T-helper 2 cell treated with Interferon-gamma antibody and Interleukin-4, amounts not matched to agents 100 ng/mL and 5 ng/mL, for 36 hours (primary cell): ENCODE results near the gene PCDHGB6. TPM values are rescaled to one million over a fixed set of nuclear protein-coding genes. Genes with fewer than 3 reads are reported as not detected.

Experiments
- total RNA-seq: library from RNA; stranded (reverse); gene quantifications from 2 replicates; pipeline ENCODE4 v1.2.3, GENCODE V29; 2022

PCDHGB6 gene
- total RNA-seq, 1 donor from 2014 or later: 0.25 TPM

Other genes with a start within 250 kb of the PCDHGB6 start
- not detected in 2 replicates for gene PCDHB7, start 235.4 kb upstream of the PCDHGB6 start, total RNA-seq
- not detected in 2 replicates for gene PCDHB8, start 230.2 kb upstream of the PCDHGB6 start, total RNA-seq
- not detected in 2 replicates for gene PCDHB16, start 225.6 kb upstream of the PCDHGB6 start, total RNA-seq
- not detected in 2 replicates for gene PCDHB9, start 220.9 kb upstream of the PCDHGB6 start, total RNA-seq
- gene PCDHB10, start 215.7 kb upstream of the PCDHGB6 start, total RNA-seq: not detected in 2 replicates
- gene PCDHB11, start 208.4 kb upstream of the PCDHGB6 start, total RNA-seq: not detected in 2 replicates
- gene PCDHB12, start 199.3 kb upstream of the PCDHGB6 start, total RNA-seq: not detected in 2 replicates
- not detected in 2 replicates for gene PCDHB13, start 194.1 kb upstream of the PCDHGB6 start, total RNA-seq
- not detected in 2 replicates for gene PCDHB14, start 184.7 kb upstream of the PCDHGB6 start, total RNA-seq
- gene PCDHB15, start 162.6 kb upstream of the PCDHGB6 start, total RNA-seq: not detected in 2 replicates
- gene SLC25A2, start 104.0 kb upstream of the PCDHGB6 start, total RNA-seq: 0.25 and 0.59 TPM in 2 replicates
- gene TAF7, start 87.2 kb upstream of the PCDHGB6 start, total RNA-seq: 60.8 and 64.9 TPM in 2 replicates
- 0.09 TPM in 2 replicates for gene PCDHGA1, start 77.5 kb upstream of the PCDHGB6 start, total RNA-seq
- 0.14 and 0.23 TPM in 2 replicates for gene PCDHGA2, start 69.3 kb upstream of the PCDHGB6 start, total RNA-seq
- 0.23 and 0.34 TPM in 2 replicates for gene PCDHGA3, start 64.2 kb upstream of the PCDHGB6 start, total RNA-seq
- 0.18 and 0.20 TPM in 2 replicates for gene PCDHGB1, start 57.9 kb upstream of the PCDHGB6 start, total RNA-seq
- 0.43 and 0.45 TPM in 2 replicates for gene PCDHGA4, start 53.0 kb upstream of the PCDHGB6 start, total RNA-seq
- gene PCDHGB2, start 48.0 kb upstream of the PCDHGB6 start, total RNA-seq: 0.93 and 1.0 TPM in 2 replicates
- 0.41 and 0.55 TPM in 2 replicates for gene PCDHGA5, start 43.9 kb upstream of the PCDHGB6 start, total RNA-seq
- gene PCDHGB3, start 37.8 kb upstream of the PCDHGB6 start, total RNA-seq: 0.59 and 0.93 TPM in 2 replicates
- gene PCDHGA6, start 34.1 kb upstream of the PCDHGB6 start, total RNA-seq: 0.57 and 0.70 TPM in 2 replicates
- gene PCDHGA7, start 25.3 kb upstream of the PCDHGB6 start, total RNA-seq: 0.30 TPM in 2 replicates
- gene PCDHGB4, start 20.3 kb upstream of the PCDHGB6 start, total RNA-seq: 0.18 and 0.23 TPM in 2 replicates
- 0.18 TPM in 2 replicates for gene PCDHGA8, start 15.4 kb upstream of the PCDHGB6 start, total RNA-seq
- gene PCDHGB5, start 10.1 kb upstream of the PCDHGB6 start, total RNA-seq: 0.55 and 0.61 TPM in 2 replicates
- gene PCDHGA9, start 5.2 kb upstream of the PCDHGB6 start, total RNA-seq: 0.25 and 0.34 TPM in 2 replicates
- gene PCDHGA10, start 5.0 kb downstream of the PCDHGB6 start, total RNA-seq: 0.34 and 0.41 TPM in 2 replicates
- 0.20 and 0.39 TPM in 2 replicates for gene PCDHGB7, start 9.7 kb downstream of the PCDHGB6 start, total RNA-seq
- gene PCDHGA11, start 13.0 kb downstream of the PCDHGB6 start, total RNA-seq: 0.11 and 0.25 TPM in 2 replicates
- gene PCDHGA12, start 22.5 kb downstream of the PCDHGB6 start, total RNA-seq: 0.16 and 0.18 TPM in 2 replicates
- 0.07 and 0.18 TPM in 2 replicates for gene PCDHGC3, start 67.9 kb downstream of the PCDHGB6 start, total RNA-seq
- gene PCDHGC4, start 77.0 kb downstream of the PCDHGB6 start, total RNA-seq: 0.05 TPM in 1 of 2 replicates, not detected in the other
- gene PCDHGC5, start 81.1 kb downstream of the PCDHGB6 start, total RNA-seq: not detected in 2 replicates
- gene DIAPH1, start 211.0 kb downstream of the PCDHGB6 start, total RNA-seq: 289 and 299 TPM in 2 replicates
- gene HDAC3, start 228.8 kb downstream of the PCDHGB6 start, total RNA-seq: 80.8 and 85.3 TPM in 2 replicates
- gene RELL2, start 229.0 kb downstream of the PCDHGB6 start, total RNA-seq: 20.1 and 21.1 TPM in 2 replicates
- gene FCHSD1, start 243.4 kb downstream of the PCDHGB6 start, total RNA-seq: 55.1 and 55.6 TPM in 2 replicates